ENCODE data around the gene KLHL29.

The KLHL29 gene

GRCh38 chr2:23509103-23509502 lies 124.1 kb downstream of the KLHL29 start:
- DNase-seq (ENCODE audit: insufficient read length, low spot score) (no peak), FAIRE-seq (no peak)

GRCh38 chr2:23509596-23510292 lies 124.8 kb downstream of the KLHL29 start:
- FAIRE-seq: peak; percentile 77
- no peak for DNase-seq (ENCODE audit: insufficient read length, low spot score)
- no peak for TF ChIP-seq CTCF (IDR thresholded peaks at IDR 0.05; ENCODE audit: insufficient read depth, missing control alignments)

More at GRCh38 chr2:23509103-23509502, 124.1 kb downstream of the KLHL29 start:
- no peak for TF ChIP-seq CTCF (IDR thresholded peaks at IDR 0.05; ENCODE audit: insufficient read depth, missing control alignments)

GRCh38 chr2:23510471-23510870 lies 125.5 kb downstream of the KLHL29 start:
- DNase-seq (ENCODE audit: insufficient read length, low spot score): no peak
- TF ChIP-seq CTCF (IDR thresholded peaks at IDR 0.05; ENCODE audit: insufficient read depth, missing control alignments): no peak
- FAIRE-seq: no peak

- FAIRE-seq: no peak
- DNase-seq (ENCODE audit: insufficient read length, low spot score): no peak
- TF ChIP-seq CTCF (IDR thresholded peaks at IDR 0.05; ENCODE audit: insufficient read depth, missing control alignments): no peak
These were observed 127.8 kb downstream of the KLHL29 start for GRCh38 chr2:23512778-23513177.

GRCh38 chr2:23513245-23513871 lies 128.4 kb downstream of the KLHL29 start:
- FAIRE-seq: no peak
- TF ChIP-seq CTCF (IDR thresholded peaks at IDR 0.05; ENCODE audit: insufficient read depth, missing control alignments): no peak
- DNase-seq (ENCODE audit: insufficient read length, low spot score): no peak

GRCh38 chr2:23513872-23514793 lies 129.2 kb downstream of the KLHL29 start:
- no peak for TF ChIP-seq CTCF (IDR thresholded peaks at IDR 0.05; ENCODE audit: insufficient read depth, missing control alignments)
- DNase-seq (ENCODE audit: insufficient read length, low spot score) (no peak), FAIRE-seq (no peak)

Data from D721Med (cell line).